Measurements from ENCODE around the gene CLEC20A. TPM values are rescaled to one million over a fixed set of nuclear protein-coding genes. Genes with fewer than 3 reads are reported as not detected.

CLEC20A gene
- total RNA-seq, 3 donors from 2014 or later: not detected

DNA sequence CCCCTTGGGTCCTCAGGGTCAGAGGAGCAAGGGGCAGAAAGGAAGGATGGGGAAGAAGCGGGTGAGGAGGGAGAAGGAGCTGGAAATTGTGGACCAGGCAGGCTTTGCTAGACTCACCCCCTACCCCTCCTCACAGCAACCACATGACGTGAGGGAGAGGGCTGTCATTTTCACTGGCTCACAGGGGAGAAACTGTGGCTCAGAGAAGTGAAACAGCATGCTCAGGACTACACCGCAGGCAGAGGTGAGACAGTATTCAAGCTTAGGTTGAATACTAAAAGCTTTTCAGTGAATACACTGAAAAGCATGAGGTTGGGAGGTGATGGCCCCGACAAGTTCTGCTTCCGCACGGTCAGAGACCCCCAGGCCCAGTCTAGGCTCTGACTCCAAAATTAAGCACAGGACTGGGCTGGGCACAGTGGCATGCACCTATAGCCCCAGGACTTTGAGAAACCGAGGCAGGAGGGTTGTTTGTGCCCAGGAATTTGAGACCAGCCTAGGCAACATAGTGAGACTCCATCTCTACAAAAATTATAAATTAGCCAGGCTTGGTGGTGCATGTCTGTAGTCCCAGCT, 1.2 kb upstream of the CLEC20A start:
- DNase-seq (ENCODE audit: low spot score in 2 of 2): no peak
- no peaks in the 10 kb centered on the region for H3K36me3 ChIP-seq
- TF ChIP-seq CTCF (IDR thresholded peaks at IDR 0.05) (no peak), POLR2A (IDR thresholded peaks at IDR 0.05) (no peak), POLR2AphosphoS5 (IDR thresholded peaks at IDR 0.05) (no peak)
- intact Hi-C loops (cut with DNase I; ENCODE audit: low total_unique reads): no loop called here
- no peaks in the 10 kb centered on the region for H3K9me3 ChIP-seq
- no peaks in the 10 kb centered on the region for H3K27me3 ChIP-seq
- H3K27ac ChIP-seq: no peak overlapping the region
- no peak overlapping the region for H3K4me3 ChIP-seq
- H3K4me1 ChIP-seq: no peaks in the 10 kb centered on the region

GRCh38 chr1:178495741-178496409, 889 bp downstream of the CLEC20A start:
- DNase-seq (ENCODE audit: low spot score in 2 of 2): no peak

GRCh38 chr1:178495158-178495557, 1.6 kb downstream of the CLEC20A start:
- intact Hi-C loops (cut with DNase I; ENCODE audit: low total_unique reads): no loop called here
- Histone ChIP-seq H3K27me3 (no peaks in the 10 kb centered on the region), H3K4me1 (no peaks in the 10 kb centered on the region), H3K9me3 (no peaks in the 10 kb centered on the region), H3K27ac (no peak overlapping the region), H3K4me3 (no peak overlapping the region), H3K36me3 (no peaks in the 10 kb centered on the region)
- DNase-seq (ENCODE audit: low spot score in 2 of 2): no peak
- TF ChIP-seq POLR2A (IDR thresholded peaks at IDR 0.05): no peak
- no peak for TF ChIP-seq CTCF (IDR thresholded peaks at IDR 0.05)
- no peak for TF ChIP-seq POLR2AphosphoS5 (IDR thresholded peaks at IDR 0.05)

More at GRCh38 chr1:178495741-178496409, 889 bp downstream of the CLEC20A start:
- intact Hi-C loops (cut with DNase I; ENCODE audit: low total_unique reads): no loop called here
- Histone ChIP-seq H3K9me3 (no peaks in the 10 kb centered on the region), H3K27ac (no peak overlapping the region), H3K4me3 (no peak overlapping the region), H3K36me3 (no peaks in the 10 kb centered on the region), H3K27me3 (no peaks in the 10 kb centered on the region), H3K4me1 (no peaks in the 10 kb centered on the region)
- TF ChIP-seq POLR2AphosphoS5 (IDR thresholded peaks at IDR 0.05) (no peak), CTCF (IDR thresholded peaks at IDR 0.05) (no peak), POLR2A (IDR thresholded peaks at IDR 0.05) (no peak)

DNA sequence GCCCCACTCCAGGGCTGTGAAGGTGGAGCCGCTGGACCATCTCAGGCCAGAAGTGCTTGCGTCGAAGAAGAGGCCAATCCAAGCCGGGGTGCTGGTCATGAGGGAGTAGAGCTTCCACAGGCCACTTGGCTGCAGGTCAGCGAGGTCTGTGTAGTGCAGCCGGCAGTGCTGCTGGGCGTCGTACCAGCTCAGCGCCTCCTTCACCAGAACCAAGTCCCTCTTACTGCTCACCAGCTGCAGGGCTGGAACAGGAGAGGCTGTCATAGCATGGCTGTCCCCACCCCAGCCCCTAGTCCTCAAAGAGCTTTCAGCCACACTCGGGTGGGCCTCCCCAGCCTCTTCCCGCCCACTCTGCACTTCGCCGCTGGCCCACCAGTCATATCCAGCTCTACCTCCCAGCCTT, 2.2 kb downstream of the CLEC20A start:
- no peak overlapping the region for H3K27ac ChIP-seq
- DNase-seq (ENCODE audit: low spot score in 2 of 2): no peak
- no peaks in the 10 kb centered on the region for H3K4me1 ChIP-seq
- no peaks in the 10 kb centered on the region for H3K27me3 ChIP-seq
- no peaks in the 10 kb centered on the region for H3K9me3 ChIP-seq
- H3K4me3 ChIP-seq: no peak overlapping the region
- no peak for TF ChIP-seq CTCF (IDR thresholded peaks at IDR 0.05)
- TF ChIP-seq POLR2AphosphoS5 (IDR thresholded peaks at IDR 0.05): no peak
- TF ChIP-seq POLR2A (IDR thresholded peaks at IDR 0.05): no peak
- no peaks in the 10 kb centered on the region for H3K36me3 ChIP-seq
- intact Hi-C loops (cut with DNase I; ENCODE audit: low total_unique reads): no loop called here

GRCh38 chr1:178493301-178493741, 3.4 kb downstream of the CLEC20A start:
- intact Hi-C loops (cut with DNase I; ENCODE audit: low total_unique reads): no loop called here
- Histone ChIP-seq H3K4me1 (no peaks in the 10 kb centered on the region), H3K9me3 (no peaks in the 10 kb centered on the region), H3K27ac (no peak overlapping the region), H3K27me3 (no peaks in the 10 kb centered on the region), H3K36me3 (no peaks in the 10 kb centered on the region), H3K4me3 (no peak overlapping the region)
- DNase-seq (ENCODE audit: low spot score in 2 of 2): no peak
- TF ChIP-seq CTCF (IDR thresholded peaks at IDR 0.05) (no peak), POLR2A (IDR thresholded peaks at IDR 0.05) (no peak), POLR2AphosphoS5 (IDR thresholded peaks at IDR 0.05) (no peak)
